HCT116 (cell line): ENCODE data around the gene CD68. TPM values are rescaled to one million over a fixed set of nuclear protein-coding genes. Genes with fewer than 3 reads are reported as not detected.
A peak's percentile ranks its signal among the peaks of the same experiment; 100 is the strongest.

Source experiments
- ATAC-seq: fragments of 200-7000 bp; cut with Tn5 transposase; 2 replicates; pipeline ENCODE4 v1.9.1; 2020; ENCODE audit warnings: mild to moderate bottlenecking, moderate library complexity
- BruUV-seq: library from RNA; stranded (reverse); fragments of 400-500 nt; replicated peaks from 2 replicates; lab custom pipeline; 2021; lab: Mats Ljungman, UMichigan
- CTCF ChIA-PET: fragments of 300-600 bp; sonication (Branson Sonifier 250); formaldehyde crosslinking; loops from one replicate; lab custom pipeline; 2021; ENCODE audit warnings: antibody characterized with exemption; lab: Charles Lee
- POLR2A ChIA-PET: fragments of 300-600, 350-600 bp; sonication (Branson Sonifier 250); formaldehyde crosslinking; loops from one replicate; lab custom pipeline; 2021; ENCODE audit warnings: antibody characterized with exemption; lab: Charles Lee
- RAD21 ChIA-PET, 2 experiments: fragments of 300-600 bp; sonication (Branson Sonifier 250); formaldehyde crosslinking; loops; one replicate each; lab custom pipeline; 2023; ENCODE audit warnings: low total read pairs in 2 of 2; ENCODE audit not compliant: uncharacterized antibody in 2 of 2, unreplicated experiment in 2 of 2, low non-redundant PET in 1 of 2; lab: Charles Lee
- DNase-seq: peaks from one replicate; pipeline ENCODE4 v3.0.0-alpha.2; 2010; ENCODE audit warnings: low read depth, low spot score
- H2AFZ ChIP-seq: fragments of 200-600 bp; shearing (Covaris generic), sonication (generic); 2 replicates; pipeline ENCODE4 v1.6.1; 2017; ENCODE audit warnings: low read depth, mixed run types, mixed read lengths, antibody characterized with exemption, low read length; ENCODE audit not compliant: poor library complexity, severe bottlenecking
- H3K27ac ChIP-seq: 2 replicates; pipeline ENCODE4 v1.5.1; 2012; ENCODE audit warnings: low read depth, low read length
- H3K27me3 ChIP-seq: fragments of 200-600 bp; sonication (generic); 2 replicates; pipeline ENCODE4 v1.6.1; 2016; ENCODE audit warnings: mixed run types, low read length, mixed read lengths; ENCODE audit not compliant: insufficient read depth
- H3K36me3 ChIP-seq, 2 experiments: fragments of 200-500 bp in 1 of 2; fragments of 200-600 bp in 1 of 2; sonication (Bioruptor generic) in 1 of 2; sonication (generic) in 1 of 2; 2 replicates each; pipeline versions ENCODE4 v1.5.1 to v1.6.1; 2014 to 2016; ENCODE audit warnings: low read length in 2 of 2, inconsistent platforms in 1 of 2, mixed read lengths in 1 of 2, mixed run types in 1 of 2; ENCODE audit not compliant: insufficient read depth in 2 of 2, control insufficient read depth in 1 of 2
- H3K4me1 ChIP-seq, 2 experiments: fragments of 200-600 bp in 1 of 2; sonication (generic) in 1 of 2; 2 replicates each; pipeline versions ENCODE4 v1.5.1 to v1.6.1; 2012 to 2017; ENCODE audit warnings: low read length in 2 of 2, inconsistent platforms in 1 of 2, mild to moderate bottlenecking in 1 of 2, mixed read lengths in 1 of 2, mixed run types in 1 of 2, moderate library complexity in 1 of 2; ENCODE audit not compliant: insufficient read depth in 2 of 2, control insufficient read depth in 1 of 2
- H3K4me2 ChIP-seq: fragments of 200-600 bp; sonication (generic); 2 replicates; pipeline ENCODE4 v1.6.1; 2017; ENCODE audit warnings: mixed run types, low read length, mixed read lengths
- H3K4me3 ChIP-seq, 2 experiments: fragments of 200-600 bp in 1 of 2; sonication (generic) in 1 of 2; replicated peaks in 1 of 2; 2 replicates each; pipeline ENCODE4 v1.5.1; 2011 to 2016; ENCODE audit warnings: low read length in 2 of 2, control low read depth in 1 of 2, low read depth in 1 of 2, mild to moderate bottlenecking in 1 of 2, mixed read lengths in 1 of 2, mixed run types in 1 of 2
- H3K79me2 ChIP-seq: fragments of 200-600 bp; sonication (generic); 2 replicates; pipeline ENCODE4 v1.6.1; 2017; ENCODE audit warnings: mild to moderate bottlenecking, mixed run types, low read length, moderate library complexity, mixed read lengths; ENCODE audit not compliant: insufficient read depth
- H3K9ac ChIP-seq: fragments of 200-600 bp; sonication (generic); 2 replicates; pipeline ENCODE4 v1.6.1; 2016; ENCODE audit warnings: low read length, mixed read lengths
- H3K9me2 ChIP-seq: fragments of 200-600 bp; sonication (generic), shearing (Covaris generic); 2 replicates; pipeline ENCODE4 v1.6.1; 2017; ENCODE audit warnings: mixed run types, mild to moderate bottlenecking, moderate library complexity; ENCODE audit not compliant: insufficient read depth
- H3K9me3 ChIP-seq, 2 experiments: fragments of 200-500 bp in 1 of 2; fragments of 200-600 bp in 1 of 2; sonication (Bioruptor generic) in 1 of 2; sonication (generic) in 1 of 2; 2 replicates each; pipeline ENCODE4 v1.6.1; 2014 to 2017; ENCODE audit warnings: low read length in 2 of 2, mixed read lengths in 2 of 2, inconsistent platforms in 1 of 2, low read depth in 1 of 2, mild to moderate bottlenecking in 1 of 2, mixed run types in 1 of 2, moderate library complexity in 1 of 2; ENCODE audit not compliant: control insufficient read depth in 1 of 2, insufficient read depth in 1 of 2
- H4K20me1 ChIP-seq: fragments of 200-600 bp; sonication (generic), shearing (Covaris generic); 2 replicates; pipeline ENCODE4 v1.6.1; 2017; ENCODE audit warnings: mixed run types, mild to moderate bottlenecking, moderate library complexity; ENCODE audit not compliant: insufficient read depth
- CBX3 ChIP-seq: IDR thresholded peaks from 2 replicates; pipeline ENCODE4 v1.6.1; 2012; ENCODE audit warnings: low read depth
- CEBPB ChIP-seq: IDR thresholded peaks from 2 replicates; pipeline ENCODE4 v1.6.1; 2012; ENCODE audit warnings: low read depth
- EGR1 ChIP-seq: IDR thresholded peaks from 2 replicates; pipeline ENCODE4 v1.6.1; 2012; ENCODE audit warnings: low read depth
- EZH2 ChIP-seq: fragments of 200-600 bp; sonication (generic); IDR thresholded peaks from 2 replicates; pipeline ENCODE4 v1.6.1; 2017; ENCODE audit warnings: antibody characterized with exemption, mixed run types
- EZH2phosphoT487 ChIP-seq: fragments of 200-600 bp; IDR thresholded peaks from 2 replicates; pipeline ENCODE4 v1.6.1; 2018; ENCODE audit warnings: antibody characterized with exemption, borderline replicate concordance
- FOSL1 ChIP-seq: IDR thresholded peaks from 2 replicates; pipeline ENCODE4 v1.6.1; 2012; ENCODE audit warnings: low read depth
- MAX ChIP-seq: IDR thresholded peaks from 2 replicates; pipeline ENCODE4 v1.6.1; 2012
- POLR2A ChIP-seq: IDR thresholded peaks from 2 replicates; pipeline ENCODE4 v1.7.0; 2011; ENCODE audit warnings: borderline replicate concordance; ENCODE audit not compliant: insufficient read depth, insufficient read length; ENCODE audit errors: extremely low read depth
- POLR2AphosphoS5 ChIP-seq: IDR thresholded peaks from 2 replicates; pipeline ENCODE4 v1.6.1; 2011; ENCODE audit warnings: mild to moderate bottlenecking, low read depth, low read length, moderate library complexity
- RAD21 ChIP-seq: IDR thresholded peaks from 2 replicates; pipeline ENCODE4 v1.6.1; 2012; ENCODE audit warnings: low read depth, mild to moderate bottlenecking
- REST ChIP-seq: IDR thresholded peaks from 2 replicates; pipeline ENCODE4 v1.6.1; 2012; ENCODE audit warnings: low read depth
- SP1 ChIP-seq: IDR thresholded peaks from 2 replicates; pipeline ENCODE4 v1.6.1; 2012; ENCODE audit warnings: low read depth
- TCF7L2 ChIP-seq: IDR thresholded peaks from 2 replicates; pipeline ENCODE4 v1.7.0; 2011; ENCODE audit warnings: borderline replicate concordance, inconsistent platforms; ENCODE audit not compliant: insufficient read depth, insufficient read length; ENCODE audit errors: extremely low read depth
- YY1 ChIP-seq: IDR thresholded peaks from 2 replicates; pipeline ENCODE4 v1.6.1; 2011; ENCODE audit warnings: low read length, low read depth, moderate library complexity, mild to moderate bottlenecking; ENCODE audit not compliant: insufficient replicate concordance; ENCODE audit errors: extremely low read depth
- ZBTB33 ChIP-seq: IDR thresholded peaks from 2 replicates; pipeline ENCODE4 v1.6.1; 2011; ENCODE audit warnings: mild to moderate bottlenecking, low read length, moderate library complexity; ENCODE audit not compliant: insufficient replicate concordance; ENCODE audit errors: extremely low read depth
- intact Hi-C: fragments of 100-400 bp; cut with micrococcal nuclease; formaldehyde crosslinking; loops from 2 replicates; pipeline ENCODE4 v1.10.0; 2022
- total RNA-seq: library from RNA; stranded (reverse); gene quantifications from one replicate; pipeline ENCODE4 v1.2.1, GENCODE V29; 2021; ENCODE audit not compliant: unreplicated experiment
- TF ChIP-seq, protein P1 (sequence below), 3 experiments: fragments of 200-600 bp in 1 of 3; sonication (generic) in 1 of 3; IDR thresholded peaks in 2 of 3; conservative IDR thresholded peaks in 1 of 3; 2 replicates each; pipeline ENCODE4 v1.5.1; 2012 to 2017; ENCODE audit warnings: low read depth in 2 of 3, low read length in 2 of 3, antibody characterized with exemption in 1 of 3, borderline replicate concordance in 1 of 3, control low read depth in 1 of 3, mild to moderate bottlenecking in 1 of 3, mixed read lengths in 1 of 3, mixed run types in 1 of 3, moderate library complexity in 1 of 3; ENCODE audit not compliant: insufficient read depth in 1 of 3

Gene CD68
- total RNA-seq, 1 experiment from 2014 or later = 7.0 TPM

DNA sequence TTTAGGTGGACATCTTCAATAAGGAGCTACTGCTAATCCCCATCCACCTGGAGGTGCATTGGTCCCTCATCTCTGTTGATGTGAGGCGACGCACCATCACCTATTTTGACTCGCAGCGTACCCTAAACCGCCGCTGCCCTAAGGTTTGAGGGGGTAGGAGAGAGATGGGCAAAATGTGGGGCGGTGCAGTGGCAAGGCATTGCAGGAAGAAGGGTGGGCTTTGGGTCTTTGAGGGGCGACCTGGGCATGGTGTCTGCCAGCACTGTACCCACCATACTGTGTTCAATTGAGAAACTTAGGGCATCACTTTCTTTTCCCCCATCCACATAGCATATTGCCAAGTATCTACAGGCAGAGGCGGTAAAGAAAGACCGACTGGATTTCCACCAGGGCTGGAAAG, 9.1 kb upstream of the CD68 start:
- no peaks in the 10 kb centered on the region for H3K27me3 ChIP-seq
- H3K9me3 ChIP-seq = no peaks in the 10 kb centered on the region
- no TSS peak for BruUV-seq
- H3K9ac ChIP-seq = no peak overlapping the region
- intact Hi-C loops = no loop called here
- ATAC-seq (no peak), DNase-seq (no peak)
- POLR2A ChIA-PET = interaction anchor here (0.6 to 1.2 kb wide), 2 partner anchors 147 to 176 kb away, joined by 3 read pairs; partner anchors contain the start of genes DNAH2 and PLSCR3
- 0 out of 2 replicates have a peak overlapping the region, but pooled peaks have one; percentile 44 for H3K4me2 ChIP-seq
- H4K20me1 ChIP-seq = peaks cover 17% of the 10 kb centered on the region; the same call in 1 of the 2 replicates
- CTCF ChIA-PET = no interaction called here
- TF ChIP-seq REST (no peak), SP1 (no peak), MAX (no peak), EZH2phosphoT487 (no peak), YY1 (no peak), POLR2AphosphoS5 (no peak), RAD21 (no peak), POLR2A (no peak), FOSL1 (no peak), ZBTB33 (no peak), EZH2 (no peak), TCF7L2 (no peak), CBX3 (no peak), EGR1 (no peak), CEBPB (no peak)
- TF ChIP-seq, protein P1, sequence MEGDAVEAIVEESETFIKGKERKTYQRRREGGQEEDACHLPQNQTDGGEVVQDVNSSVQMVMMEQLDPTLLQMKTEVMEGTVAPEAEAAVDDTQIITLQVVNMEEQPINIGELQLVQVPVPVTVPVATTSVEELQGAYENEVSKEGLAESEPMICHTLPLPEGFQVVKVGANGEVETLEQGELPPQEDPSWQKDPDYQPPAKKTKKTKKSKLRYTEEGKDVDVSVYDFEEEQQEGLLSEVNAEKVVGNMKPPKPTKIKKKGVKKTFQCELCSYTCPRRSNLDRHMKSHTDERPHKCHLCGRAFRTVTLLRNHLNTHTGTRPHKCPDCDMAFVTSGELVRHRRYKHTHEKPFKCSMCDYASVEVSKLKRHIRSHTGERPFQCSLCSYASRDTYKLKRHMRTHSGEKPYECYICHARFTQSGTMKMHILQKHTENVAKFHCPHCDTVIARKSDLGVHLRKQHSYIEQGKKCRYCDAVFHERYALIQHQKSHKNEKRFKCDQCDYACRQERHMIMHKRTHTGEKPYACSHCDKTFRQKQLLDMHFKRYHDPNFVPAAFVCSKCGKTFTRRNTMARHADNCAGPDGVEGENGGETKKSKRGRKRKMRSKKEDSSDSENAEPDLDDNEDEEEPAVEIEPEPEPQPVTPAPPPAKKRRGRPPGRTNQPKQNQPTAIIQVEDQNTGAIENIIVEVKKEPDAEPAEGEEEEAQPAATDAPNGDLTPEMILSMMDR (IDR thresholded peaks at IDR 0.05 in 2 of 3, conservative IDR thresholded peaks at IDR 0.05 in 1 of 3; ENCODE audit: borderline replicate concordance in 1 of 3, insufficient read depth in 1 of 3, low read depth in 2 of 3, low read length in 2 of 3) = no peak
- TF ChIP-seq, all 23 proteins: peak for 0
- H3K9me2 ChIP-seq = no peaks in the 10 kb centered on the region
- no peak overlapping the region for H2AFZ ChIP-seq
- no peak overlapping the region for H3K4me3 ChIP-seq
- peaks cover 5 to 36% of the 10 kb centered on the region in 2 experiments; a peak in 3 of 4 replicates for H3K4me1 ChIP-seq
- H3K27ac ChIP-seq = no peak overlapping the region; the same call in 1 of the 2 replicates
- H3K36me3 ChIP-seq = peaks cover 31 to 66% of the 10 kb centered on the region in 2 experiments
- RAD21 ChIA-PET = no interaction called here
- peaks cover 67% of the 10 kb centered on the region for H3K79me2 ChIP-seq
